Epithelial cell of proximal tubule (primary cell): ENCODE data around the gene GSK3A. TPM values are rescaled to one million over a fixed set of nuclear protein-coding genes. Genes with fewer than 3 reads are reported as not detected.

Experiments
- DNase-seq: peaks from one replicate; pipeline ENCODE4 v3.0.0-alpha.2; 2011; ENCODE audit warnings: low read depth
- H3K4me3 ChIP-seq: 2 replicates; pipeline ENCODE4 v1.5.1; 2011; ENCODE audit warnings: low read depth, mild to moderate bottlenecking, low read length
- total RNA-seq: library from RNA; depleted of rRNA; stranded (reverse); fragments of >200 nt; gene quantifications from 2 replicates; pipeline ENCODE4 v1.2.3, GENCODE V29; 2015
- TF ChIP-seq, protein P1 (sequence below): conservative IDR thresholded peaks from 2 replicates; pipeline ENCODE4 v1.5.1; 2012; ENCODE audit warnings: low read depth, mild to moderate bottlenecking, low read length

GSK3A gene
- total RNA-seq, 1 donor from 2014 or later, result 33.9 TPM

- H3K4me3 ChIP-seq, result no peak overlapping the region
- TF ChIP-seq, protein P1, sequence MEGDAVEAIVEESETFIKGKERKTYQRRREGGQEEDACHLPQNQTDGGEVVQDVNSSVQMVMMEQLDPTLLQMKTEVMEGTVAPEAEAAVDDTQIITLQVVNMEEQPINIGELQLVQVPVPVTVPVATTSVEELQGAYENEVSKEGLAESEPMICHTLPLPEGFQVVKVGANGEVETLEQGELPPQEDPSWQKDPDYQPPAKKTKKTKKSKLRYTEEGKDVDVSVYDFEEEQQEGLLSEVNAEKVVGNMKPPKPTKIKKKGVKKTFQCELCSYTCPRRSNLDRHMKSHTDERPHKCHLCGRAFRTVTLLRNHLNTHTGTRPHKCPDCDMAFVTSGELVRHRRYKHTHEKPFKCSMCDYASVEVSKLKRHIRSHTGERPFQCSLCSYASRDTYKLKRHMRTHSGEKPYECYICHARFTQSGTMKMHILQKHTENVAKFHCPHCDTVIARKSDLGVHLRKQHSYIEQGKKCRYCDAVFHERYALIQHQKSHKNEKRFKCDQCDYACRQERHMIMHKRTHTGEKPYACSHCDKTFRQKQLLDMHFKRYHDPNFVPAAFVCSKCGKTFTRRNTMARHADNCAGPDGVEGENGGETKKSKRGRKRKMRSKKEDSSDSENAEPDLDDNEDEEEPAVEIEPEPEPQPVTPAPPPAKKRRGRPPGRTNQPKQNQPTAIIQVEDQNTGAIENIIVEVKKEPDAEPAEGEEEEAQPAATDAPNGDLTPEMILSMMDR, result no peak
- DNase-seq, result no peak
Measured at GRCh38 chr19:42250183-42250665, 7.8 kb upstream of the GSK3A start.

- H3K4me3 ChIP-seq, result no peak overlapping the region
- no peak for DNase-seq
- TF ChIP-seq, protein P1, result no peak
Measured at GRCh38 chr19:42249769-42250168, 7.4 kb upstream of the GSK3A start.

GRCh38 chr19:42249149-42249750 lies 6.8 kb upstream of the GSK3A start:
- no peak overlapping the region for H3K4me3 ChIP-seq
- TF ChIP-seq, protein P1, result no peak
- DNase-seq, result no peak

DNA sequence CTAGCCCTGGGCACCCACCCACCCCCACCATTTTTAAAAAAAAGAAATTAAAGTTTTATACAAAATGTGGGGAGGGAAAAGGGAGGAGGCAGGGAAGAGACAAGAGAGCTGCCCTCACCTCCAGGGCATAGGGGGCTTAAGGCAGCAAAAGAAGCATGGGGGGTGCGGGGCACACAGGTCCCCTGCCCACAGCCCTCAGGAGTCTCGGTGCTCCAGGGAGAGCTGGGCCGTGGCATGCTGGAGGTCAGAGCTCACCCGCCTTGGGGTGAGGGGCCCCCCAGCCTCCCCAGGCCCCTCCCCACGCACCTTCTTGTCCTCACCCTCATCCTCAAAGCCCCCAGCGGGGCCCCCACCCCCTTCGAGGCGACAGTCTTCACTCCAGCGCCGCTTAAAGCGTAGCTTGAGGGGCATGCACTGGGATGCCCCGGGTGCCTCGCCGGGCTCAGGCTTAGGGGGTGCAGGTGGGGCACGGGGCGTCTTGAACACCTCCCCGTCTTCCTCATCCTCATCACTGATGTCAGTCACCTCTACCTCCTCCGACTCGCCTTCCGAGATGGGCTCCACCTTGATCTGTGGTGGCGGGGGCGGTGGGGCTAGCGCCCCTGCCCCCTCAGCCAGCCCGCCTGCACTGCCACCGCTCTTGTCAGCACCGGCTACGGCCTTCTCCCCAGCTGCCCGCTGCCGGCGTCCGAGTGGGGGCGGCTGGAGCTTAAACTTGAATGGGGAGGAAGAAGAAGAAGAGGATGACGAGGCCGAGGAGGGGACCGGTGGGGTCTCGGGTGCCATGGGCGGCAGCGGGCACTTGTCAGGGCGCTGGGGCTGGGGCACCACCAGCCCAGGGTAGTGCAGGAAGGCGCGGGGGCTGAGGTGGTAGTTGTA lies 6.1 kb upstream of the GSK3A start:
- TF ChIP-seq, protein P1, result no peak
- H3K4me3 ChIP-seq, result no peak overlapping the region
- no peak for DNase-seq

DNA sequence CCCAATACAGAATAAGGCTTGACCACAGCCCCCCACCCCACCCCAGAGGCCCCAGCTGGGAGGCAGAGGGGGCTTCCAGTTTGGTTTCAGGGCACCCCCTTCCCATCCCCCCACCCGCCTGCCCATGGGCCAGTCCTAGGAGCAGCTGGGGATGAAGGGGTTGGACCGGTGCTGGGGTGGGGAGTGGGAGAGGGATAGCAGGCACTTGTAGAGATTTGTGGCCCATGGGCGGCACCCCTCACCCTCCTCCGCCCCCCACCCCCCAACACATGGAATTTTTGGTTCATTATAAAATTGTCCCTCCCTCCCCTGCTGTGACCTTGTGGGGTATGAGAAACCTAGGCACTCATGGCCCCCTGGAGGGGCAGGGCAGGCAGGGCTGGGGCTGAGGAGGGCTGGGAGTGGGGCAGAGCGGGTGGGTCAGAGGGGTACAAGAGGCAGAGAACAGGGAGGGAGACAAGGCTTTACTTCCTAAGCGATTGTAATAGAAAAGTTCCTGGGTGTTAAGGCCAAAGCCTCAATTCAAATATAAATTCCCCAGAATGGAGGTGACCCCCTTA lies 5.3 kb upstream of the GSK3A start:
- no peak overlapping the region for H3K4me3 ChIP-seq
- TF ChIP-seq, protein P1, result no peak
- DNase-seq, result no peak

DNA sequence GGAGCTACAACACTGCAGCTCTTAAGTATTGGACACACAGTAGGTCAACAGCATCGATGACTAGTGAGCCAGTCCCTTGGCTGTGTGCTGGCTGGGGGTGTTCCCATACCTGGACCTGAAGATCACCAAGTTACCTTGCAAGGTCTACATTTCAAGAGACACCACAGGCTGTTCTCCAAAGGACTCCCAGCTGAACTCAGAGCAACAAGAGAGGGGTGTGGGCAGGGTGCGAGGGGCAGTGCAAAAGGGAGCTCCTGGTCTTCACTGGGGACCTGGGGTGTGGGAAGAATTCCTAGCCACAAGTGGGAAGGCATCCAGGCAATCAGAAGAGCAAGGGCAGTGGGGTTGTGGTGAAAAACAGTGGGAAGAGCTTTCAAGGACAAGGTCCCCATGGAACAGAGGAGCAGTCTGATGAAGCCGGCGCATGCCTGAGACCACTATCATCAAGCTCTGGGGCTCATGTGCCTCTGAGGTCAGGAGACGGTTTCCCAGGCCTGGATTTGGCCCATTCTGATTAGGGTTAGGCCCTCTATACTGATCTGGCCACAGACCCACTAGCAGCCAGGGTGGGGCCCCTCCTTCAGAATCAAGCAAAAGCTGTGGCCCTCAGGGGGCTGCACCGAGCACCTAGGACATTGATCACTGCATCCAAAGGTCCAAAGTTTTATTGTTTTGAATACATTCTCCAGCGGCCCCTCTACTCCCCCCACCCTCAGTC lies 4.7 kb upstream of the GSK3A start:
- TF ChIP-seq, protein P1, result no peak
- no peak for DNase-seq
- no peak overlapping the region for H3K4me3 ChIP-seq
